H1 (cell line): ENCODE data around the gene ARHGAP4. TPM values are rescaled to one million over a fixed set of nuclear protein-coding genes. Genes with fewer than 3 reads are reported as not detected.

Experiments used
- CTCF ChIA-PET: fragments of 300-600 bp; sonication (Branson Sonifier 250); formaldehyde crosslinking; loops from one replicate; lab custom pipeline; 2021; ENCODE audit not compliant: partially characterized antibody; lab: Charles Lee
- POLR2A ChIA-PET: fragments of 300-600 bp; sonication (Branson Sonifier 250); formaldehyde crosslinking; loops from one replicate; lab custom pipeline; 2021; ENCODE audit warnings: inconsistent platforms; ENCODE audit not compliant: partially characterized antibody; lab: Charles Lee
- DNase-seq, 2 experiments: peaks; one replicate each; pipeline versions ENCODE4 v3.0.0 to v3.0.0-alpha.2; 2010 to 2022; ENCODE audit warnings: low spot score in 2 of 2, low read depth in 1 of 2, mixed read lengths in 1 of 2
- FAIRE-seq: peaks from 2 replicates; lab custom pipeline; 2011; peaks lifted over from hg19 to GRCh38; lab: Jason Lieb, UNC
- H2AFZ ChIP-seq: 2 replicates; pipeline ENCODE4 v1.8.1; 2012; ENCODE audit warnings: low read length, inconsistent platforms
- H2AK5ac ChIP-seq: 2 replicates; pipeline ENCODE4 v1.6.1; 2013; ENCODE audit warnings: low read depth, low read length
- H2BK120ac ChIP-seq: replicated peaks from 2 replicates; pipeline ENCODE3; 2013; ENCODE audit warnings: low read depth, low read length, inconsistent platforms
- H2BK12ac ChIP-seq: 2 replicates; pipeline ENCODE4 v1.6.1; 2013; ENCODE audit warnings: low read depth, low read length
- H2BK15ac ChIP-seq: 2 replicates; pipeline ENCODE4 v1.6.1; 2013; ENCODE audit warnings: low read length
- H2BK20ac ChIP-seq: 2 replicates; pipeline ENCODE4 v1.6.1; 2013; ENCODE audit warnings: low read length
- H2BK5ac ChIP-seq: 2 replicates; pipeline ENCODE4 v1.6.1; 2013; ENCODE audit warnings: low read depth, low read length
- H3K14ac ChIP-seq: 2 replicates; pipeline ENCODE4 v1.6.1; 2013; ENCODE audit warnings: inconsistent platforms; ENCODE audit not compliant: insufficient read length
- H3K18ac ChIP-seq: 2 replicates; pipeline ENCODE4 v1.6.1; 2013; ENCODE audit warnings: low read length; ENCODE audit errors: extremely low read depth
- H3K23ac ChIP-seq: 2 replicates; pipeline ENCODE4 v1.6.1; 2013; ENCODE audit warnings: inconsistent platforms; ENCODE audit not compliant: insufficient read length
- H3K23me2 ChIP-seq: 2 replicates; pipeline ENCODE4 v1.6.1; 2013; ENCODE audit warnings: low read depth, low read length
- H3K27ac ChIP-seq: 2 replicates; pipeline ENCODE4 v1.6.1; 2011; ENCODE audit warnings: low read depth, low read length, inconsistent platforms
- H3K27me3 ChIP-seq, 4 experiments: replicated peaks in 1 of 4; 1 replicate in 1 of 4; 2 replicates in 3 of 4; pipeline versions ENCODE4 v1.6.1 to v1.8.1; 2011 to 2013; ENCODE audit warnings: low read length in 3 of 4, mild to moderate bottlenecking in 3 of 4, inconsistent platforms in 2 of 4, mixed read lengths in 2 of 4, moderate library complexity in 1 of 4; ENCODE audit not compliant: control insufficient read depth in 3 of 4, insufficient read depth in 3 of 4; ENCODE audit errors: extremely low read depth in 1 of 4
- H3K36me3 ChIP-seq, 4 experiments: 2 replicates each; pipeline versions ENCODE4 v1.6.1 to v1.8.1; 2011 to 2013; ENCODE audit warnings: mild to moderate bottlenecking in 4 of 4, low read length in 3 of 4, moderate library complexity in 2 of 4, control low read depth in 1 of 4, inconsistent platforms in 1 of 4; ENCODE audit not compliant: insufficient read depth in 4 of 4, control insufficient read depth in 2 of 4
- H3K4ac ChIP-seq: replicated peaks from 2 replicates; pipeline ENCODE3; 2013; ENCODE audit warnings: low read length, low read depth, mixed read lengths, inconsistent platforms; ENCODE audit not compliant: insufficient read length
- H3K4me1 ChIP-seq, 4 experiments: replicated peaks in 1 of 4; 1 replicate in 1 of 4; 2 replicates in 3 of 4; pipeline versions ENCODE4 v1.6.1 to v1.8.1; 2011 to 2013; ENCODE audit warnings: low read length in 3 of 4, inconsistent platforms in 2 of 4, mixed read lengths in 1 of 4; ENCODE audit not compliant: insufficient read depth in 4 of 4, control insufficient read depth in 3 of 4
- H3K4me2 ChIP-seq, 2 experiments: 2 replicates each; pipeline versions ENCODE4 v1.6.1 to v1.8.1; 2011 to 2013; ENCODE audit warnings: low read depth in 2 of 2, low read length in 2 of 2, control low read depth in 1 of 2, inconsistent platforms in 1 of 2, mild to moderate bottlenecking in 1 of 2; ENCODE audit not compliant: insufficient read depth in 1 of 2
- H3K4me3 ChIP-seq, 4 experiments: fragments of 200-600, 300-600 bp in 1 of 4; sonication (generic), shearing (Covaris generic), sonication (Bioruptor Twin) in 1 of 4; 2 replicates each; pipeline versions ENCODE4 v1.5.1 to v1.8.1; 2011 to 2016; ENCODE audit warnings: low read length in 4 of 4, low read depth in 3 of 4, control low read depth in 2 of 4, inconsistent platforms in 2 of 4, mild to moderate bottlenecking in 2 of 4, mixed read lengths in 1 of 4, moderate library complexity in 1 of 4; ENCODE audit not compliant: insufficient read depth in 2 of 4; ENCODE audit errors: extremely low read depth in 1 of 4
- H3K56ac ChIP-seq: replicated peaks from 2 replicates; pipeline ENCODE3; 2013; ENCODE audit warnings: low read depth, mild to moderate bottlenecking, mixed read lengths, low read length, inconsistent platforms; ENCODE audit not compliant: insufficient read length
- H3K79me1 ChIP-seq: 2 replicates; pipeline ENCODE4 v1.6.1; 2013; ENCODE audit warnings: low read depth, low read length, control low read depth
- H3K79me2 ChIP-seq, 2 experiments: 2 replicates each; pipeline versions ENCODE4 v1.6.1 to v1.8.1; 2012 to 2013; ENCODE audit warnings: low read length in 2 of 2, mild to moderate bottlenecking in 2 of 2, inconsistent platforms in 1 of 2; ENCODE audit not compliant: insufficient read depth in 2 of 2, control insufficient read depth in 1 of 2
- H3K9ac ChIP-seq, 4 experiments: replicated peaks in 1 of 4; 1 replicate in 1 of 4; 2 replicates in 3 of 4; pipeline versions ENCODE4 v1.6.1 to v1.8.1; 2011 to 2013; ENCODE audit warnings: low read depth in 3 of 4, low read length in 3 of 4, control low read depth in 2 of 4, mild to moderate bottlenecking in 2 of 4, moderate library complexity in 2 of 4, inconsistent platforms in 1 of 4; ENCODE audit errors: extremely low read depth in 1 of 4
- H3K9me3 ChIP-seq, 2 experiments: 2 replicates each; pipeline versions ENCODE4 v1.6.1 to v1.8.1; 2012 to 2013; ENCODE audit warnings: mild to moderate bottlenecking in 2 of 2, moderate library complexity in 2 of 2, control low read depth in 1 of 2, inconsistent platforms in 1 of 2, low read depth in 1 of 2, low read length in 1 of 2, mixed read lengths in 1 of 2; ENCODE audit not compliant: insufficient read depth in 2 of 2
- H4K20me1 ChIP-seq, 2 experiments: replicated peaks in 1 of 2; 2 replicates each; pipeline versions ENCODE3 to v1.8.1; 2011 to 2013; ENCODE audit warnings: inconsistent platforms in 2 of 2, low read length in 2 of 2, mild to moderate bottlenecking in 1 of 2; ENCODE audit not compliant: insufficient read depth in 2 of 2, control insufficient read depth in 1 of 2
- H4K5ac ChIP-seq: 2 replicates; pipeline ENCODE4 v1.6.1; 2013; ENCODE audit warnings: low read length, low read depth, mixed read lengths, inconsistent platforms; ENCODE audit not compliant: insufficient read length
- H4K8ac ChIP-seq: 2 replicates; pipeline ENCODE4 v1.8.0; 2013; ENCODE audit warnings: mild to moderate bottlenecking, moderate library complexity, low read length, inconsistent platforms; ENCODE audit not compliant: insufficient read depth; ENCODE audit errors: extremely low read depth
- H4K91ac ChIP-seq: replicated peaks from 2 replicates; pipeline ENCODE3; 2013; ENCODE audit warnings: low read length, mixed read lengths, inconsistent platforms; ENCODE audit not compliant: insufficient read length
- EGR1 ChIP-seq: IDR thresholded peaks from 2 replicates; pipeline ENCODE4 v1.6.1; 2011; ENCODE audit warnings: low read depth, low read length, borderline replicate concordance
- JUN ChIP-seq: IDR thresholded peaks from 2 replicates; pipeline ENCODE4 v1.6.1; 2011; ENCODE audit warnings: low read depth, mild to moderate bottlenecking, improper control_type of control experiment, low read length
- PHF8 ChIP-seq: fragments of 200-600 bp; sonication (generic); conservative IDR thresholded peaks from 2 replicates; pipeline ENCODE4 v1.7.1; 2012; ENCODE audit warnings: low read depth, mild to moderate bottlenecking, inconsistent platforms, low read length, moderate library complexity
- RBBP5 ChIP-seq: IDR thresholded peaks from 2 replicates; pipeline ENCODE4 v1.7.1; 2012; ENCODE audit warnings: low read depth, mild to moderate bottlenecking, inconsistent platforms, low read length, moderate library complexity, borderline replicate concordance
- TAF1 ChIP-seq: IDR thresholded peaks from 2 replicates; pipeline ENCODE4 v1.6.1; 2011; ENCODE audit warnings: mild to moderate bottlenecking, low read depth, low read length
- TAF7 ChIP-seq: optimal IDR thresholded peaks from 2 replicates; pipeline ENCODE3; 2011; ENCODE audit warnings: low read depth, mild to moderate bottlenecking, inconsistent platforms, low read length, moderate library complexity, borderline replicate concordance
- WGBS, 2 experiments: shearing (Covaris generic) in 1 of 2; methylation state at CpG; one replicate each; pipeline versions ENCODE4 v1.1.6 to v1.1.7; 2013 to 2015; ENCODE audit warnings: low lambda C conversion rate in 2 of 2, mixed read lengths in 2 of 2, inconsistent platforms in 1 of 2, low coverage in 1 of 2, missing lambda C conversion rate in 1 of 2; ENCODE audit not compliant: insufficient replicate concordance in 2 of 2, insufficient coverage in 1 of 2, insufficient read length in 1 of 2; ENCODE audit errors: extremely low coverage in 1 of 2, missing lambda C conversion rate in 1 of 2; 5-methylcytosine and 5-hydroxymethylcytosine counted together
- polyA plus RNA-seq, 7 experiments: library from polyadenylated mRNA; depleted of rRNA in 3 of 7; stranded (reverse) in 5 of 7; unstranded in 2 of 7; fragments of >200 nt in 5 of 7; fragments of 200-250 nt in 2 of 7; gene quantifications; 1 replicate in 5 of 7; 2 replicates in 1 of 7; 4 replicates in 1 of 7; pipeline versions ENCODE4 v1.2.1 to v1.2.3, GENCODE V29; 2011 to 2013; ENCODE audit warnings: missing spikeins in 2 of 7, mixed read lengths in 2 of 7
- total RNA-seq: library from RNA; stranded (reverse); fragmentation: NEBNext Ultra II Directional; extraction: Animal tissue kit (Norgen Biotek cat#: 25700); gene quantifications from 2 replicates; pipeline ENCODE4 v1.2.1, GENCODE V29; 2021

ARHGAP4 gene
- total and polyA plus RNA-seq, 2 of the 8 experiments (the other 6 are each of a cell fraction or from before 2014, with no cell fraction given): 23.9 to 26.0 TPM

DNA sequence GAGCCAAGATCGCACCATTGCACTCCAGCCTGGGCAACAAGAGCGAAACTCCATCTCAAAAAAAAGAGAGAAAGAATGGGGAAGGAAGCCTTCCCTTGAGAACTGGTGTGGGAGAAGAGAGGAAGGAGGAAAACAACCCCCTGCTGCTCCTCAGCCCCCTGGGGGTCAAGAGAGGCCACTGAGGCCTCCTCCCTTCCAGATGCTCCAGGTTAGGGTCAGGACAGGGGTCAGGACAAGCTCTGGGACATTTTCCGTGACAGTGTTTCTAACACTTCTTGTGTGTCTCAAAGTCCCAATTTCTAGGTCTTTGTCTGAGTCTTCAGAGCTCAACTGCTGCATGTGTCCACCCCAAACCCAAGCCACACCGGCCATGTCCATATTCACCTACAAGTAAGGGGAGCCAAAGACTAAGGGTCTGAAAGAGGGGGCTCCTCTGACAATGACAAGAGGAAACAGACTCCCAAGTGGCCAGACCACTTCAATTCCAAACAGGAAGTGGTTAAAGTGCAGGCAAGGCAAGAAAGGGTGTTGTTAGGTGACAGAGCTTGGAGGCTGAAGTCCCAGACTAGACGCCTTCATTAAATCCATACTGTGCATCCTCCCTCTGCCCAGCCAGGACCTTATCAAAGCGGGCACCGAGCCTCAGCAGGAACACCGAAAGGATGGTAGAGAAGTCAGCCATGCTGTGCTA, 48.3 kb downstream of the ARHGAP4 start:
- CTCF ChIA-PET: interaction anchor here (0.7 to 2.5 kb wide), 7 partner anchors 9 to 91 kb away, joined by 3 to 9 read pairs (median 3); no protein-coding TSS in a partner anchor
- H3K4me1 ChIP-seq: peaks cover 7 to 53% (median 25%) of the 10 kb centered on the region in 4 experiments
- no peak overlapping the region for H3K4me3 ChIP-seq
- H2AFZ ChIP-seq: no peak overlapping the region
- no peaks in the 10 kb centered on the region for H3K79me1 ChIP-seq
- H4K20me1 ChIP-seq: peaks cover 2 to 12% of the 10 kb centered on the region in 2 experiments
- H2BK12ac ChIP-seq: peak overlapping the region; percentile 33; the same call in 1 of the 2 replicates
- H3K4me2 ChIP-seq: peak overlapping the region; percentile 49 to 81; a peak in 2 of 4 replicates
- H3K27me3 ChIP-seq: no peaks in the 10 kb centered on the region; a peak in 1 of 7 replicates
- no peak for DNase-seq
- no peak overlapping the region; the same call in 1 of the 2 replicates for H4K8ac ChIP-seq
- H3K14ac ChIP-seq: no peak overlapping the region
- no peak for TF ChIP-seq TAF1
- no peak for TF ChIP-seq RBBP5
- no peak for TF ChIP-seq EGR1
- TF ChIP-seq PHF8: no peak
- TF ChIP-seq TAF7: no peak
- no peak for TF ChIP-seq JUN
- TF ChIP-seq, all 59 proteins: peak for 0
- H3K9ac ChIP-seq: no peak overlapping the region
- FAIRE-seq: no peak
- WGBS, 2 experiments: 95% methylated on average over 5 of the region's 8 CpGs; no CpG with 5 or more reads in 1 of the 2 experiments
- no peak overlapping the region for H2BK20ac ChIP-seq
- H4K5ac ChIP-seq: no peak overlapping the region
- H3K4ac ChIP-seq: no peak overlapping the region
- peak overlapping the region; percentile 54 for H4K91ac ChIP-seq
- no peaks in the 10 kb centered on the region for H3K23me2 ChIP-seq
- no peak overlapping the region for H3K18ac ChIP-seq
- H3K56ac ChIP-seq: no peak overlapping the region
- H2BK120ac ChIP-seq: no peak overlapping the region
- no peak overlapping the region for H3K23ac ChIP-seq
- H3K27ac ChIP-seq: no peak overlapping the region
- peak overlapping the region; percentile 16; the same call in 1 of the 2 replicates for H2BK5ac ChIP-seq
- no peaks in the 10 kb centered on the region for H3K9me3 ChIP-seq
- peak overlapping the region; percentile 53; the same call in 1 of the 2 replicates for H2BK15ac ChIP-seq
- no peaks in the 10 kb centered on the region for H3K79me2 ChIP-seq
- 0 out of 2 replicates have a peak overlapping the region, but pooled peaks have one; percentile 8 for H2AK5ac ChIP-seq
- POLR2A ChIA-PET: interaction anchor here (1.2 to 2.0 kb wide), 4 partner anchors 14 to 56 kb away, joined by 3 to 6 read pairs (median 4); partner anchors contain the start of gene ARHGAP4
- no peaks in the 10 kb centered on the region for H3K36me3 ChIP-seq
